HG03571 (cell line): ENCODE results near the gene PSMC5.
A peak's percentile ranks its signal among the peaks of the same experiment; 100 is the strongest.
"Not testable (repeated sequence)": the region's sequence is repeated elsewhere in the genome, so short reads cannot be mapped to it uniquely, and the experiment has no call there.

ENCODE experiments used
- ATAC-seq: cut with Tn5 transposase; IDR thresholded peaks from one replicate; pipeline ENCODE4 v1.9.1; 2021; ENCODE audit not compliant: unreplicated experiment

The PSMC5 gene

DNA sequence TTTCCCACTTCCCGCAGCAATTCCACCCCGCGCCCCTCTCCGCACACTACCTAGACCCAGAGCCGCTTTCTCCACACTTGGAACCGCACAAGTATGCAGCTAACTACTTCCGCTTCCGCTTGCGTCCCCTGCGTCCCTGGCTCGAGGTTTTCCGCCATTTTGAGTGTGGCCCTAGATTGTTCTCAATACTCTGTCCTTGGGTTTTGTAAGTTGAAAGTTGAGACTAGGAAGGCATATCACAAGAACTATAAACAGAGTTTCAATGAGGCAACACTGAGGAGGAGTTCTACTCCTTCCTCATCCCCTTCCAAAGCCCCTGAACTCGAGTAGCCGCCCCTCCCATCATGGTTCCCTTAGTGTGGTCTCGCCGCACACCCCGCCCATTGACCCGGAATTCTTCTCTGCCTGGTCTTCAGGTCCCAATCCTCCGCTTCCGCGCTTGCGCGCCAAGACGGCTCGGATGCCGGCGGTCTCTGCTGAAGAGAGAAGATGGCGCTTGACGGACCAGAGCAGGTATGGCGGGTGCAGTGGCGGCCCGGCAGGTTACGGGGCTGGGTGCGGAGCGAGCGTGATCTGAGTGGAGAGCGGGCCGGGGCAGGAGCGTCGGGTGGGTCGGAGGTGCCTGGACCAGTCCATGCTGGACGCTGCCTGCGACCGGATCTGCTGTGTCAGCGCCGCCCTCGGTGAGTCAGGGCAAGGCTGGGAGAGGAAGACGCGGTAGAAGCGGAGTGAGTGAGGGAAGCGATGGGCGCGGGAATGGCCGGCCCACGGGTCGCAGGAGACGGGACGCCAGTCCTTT lies at the start of gene PSMC5, which contains the start of gene FTSJ3:
Gene PSMC5 (plus strand): TSS at position 430 of the 799 bp plus-strand sequence. CDS start 60 bp downstream, at position 490.
Gene FTSJ3 (minus strand): TSS at position 662 of the 799 bp plus-strand sequence. CDS start 761 bp downstream, outside the sequence.
- ATAC-seq: peak; percentile 82

DNA sequence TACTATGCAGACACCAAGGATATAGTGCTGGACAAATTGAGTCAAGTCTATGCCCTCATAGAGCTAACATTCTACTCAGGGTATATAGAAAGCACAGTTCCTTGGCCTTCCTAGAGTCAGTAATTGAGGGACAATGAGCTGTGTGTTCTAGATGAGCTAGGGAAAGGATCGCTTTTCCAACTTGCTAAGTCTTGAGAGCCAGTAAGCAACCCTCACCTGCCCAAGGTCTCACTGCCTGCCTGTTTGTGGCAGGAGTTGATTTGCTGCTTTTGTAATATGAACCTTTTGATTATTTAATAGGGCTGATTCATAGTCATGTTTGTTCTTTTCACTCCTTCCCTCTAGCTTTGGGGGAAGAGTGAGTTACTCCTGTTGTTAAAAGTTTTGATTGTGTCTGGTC lies 46.7 kb upstream of the PSMC5 start:
- no peak for ATAC-seq

DNA sequence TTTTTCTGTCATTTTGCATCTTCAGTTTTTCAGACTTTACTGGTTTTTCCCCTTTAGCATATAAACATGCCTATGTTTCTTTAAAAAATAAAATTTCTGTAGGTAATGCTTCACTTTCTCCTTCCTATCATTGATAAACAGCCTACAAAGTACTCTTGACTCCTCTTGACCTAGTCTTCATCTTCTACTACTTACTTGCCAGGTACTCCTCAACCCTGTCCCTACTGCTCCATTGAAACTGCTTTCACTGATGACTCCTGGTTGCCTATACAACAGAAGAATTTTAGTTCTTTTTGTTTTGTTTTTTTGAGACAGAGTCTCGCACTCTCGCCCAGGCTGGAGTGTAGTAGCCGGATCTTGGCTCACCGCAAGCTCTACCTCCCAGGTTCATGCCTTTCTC lies 46.3 kb upstream of the PSMC5 start:
- ATAC-seq: no peak

DNA sequence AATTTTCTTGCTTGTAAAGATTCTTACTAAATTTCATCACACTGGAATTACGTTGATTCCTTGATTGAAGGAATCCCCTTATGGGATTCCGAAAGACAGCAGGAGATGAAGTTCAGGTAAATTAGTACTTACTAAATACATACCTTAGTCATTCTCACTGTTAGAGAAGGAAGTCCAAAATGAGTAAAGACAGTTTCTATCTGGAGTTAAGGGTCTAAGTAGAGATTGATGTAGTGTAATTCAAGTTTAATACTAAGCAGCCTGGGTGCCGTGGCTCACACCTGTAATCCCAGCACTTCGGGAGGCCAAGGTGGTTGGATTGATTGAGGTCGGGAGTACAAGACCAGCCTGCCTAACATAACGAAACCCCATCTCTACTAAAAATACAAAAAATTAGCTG lies 43.7 kb upstream of the PSMC5 start:
- ATAC-seq: no peak

DNA sequence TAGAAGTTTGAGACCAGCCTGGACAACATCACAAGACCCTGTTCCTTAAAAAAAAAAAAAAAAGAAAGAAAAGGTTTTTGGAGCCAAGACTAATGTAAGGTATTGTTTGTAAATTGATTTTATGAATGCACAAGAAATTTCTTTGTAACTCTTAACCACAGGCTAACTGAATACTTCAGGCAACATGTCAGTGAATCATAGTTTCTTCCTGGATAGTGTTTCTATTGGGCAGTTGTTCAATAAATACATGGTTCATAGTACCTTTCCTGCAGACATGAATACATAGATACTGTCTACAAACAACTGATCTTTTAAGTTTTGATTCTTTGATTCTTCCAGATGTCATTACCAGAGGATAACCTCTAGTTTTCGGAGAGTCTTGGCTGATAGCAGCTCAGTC lies 41.7 kb upstream of the PSMC5 start:
- ATAC-seq: no peak

DNA sequence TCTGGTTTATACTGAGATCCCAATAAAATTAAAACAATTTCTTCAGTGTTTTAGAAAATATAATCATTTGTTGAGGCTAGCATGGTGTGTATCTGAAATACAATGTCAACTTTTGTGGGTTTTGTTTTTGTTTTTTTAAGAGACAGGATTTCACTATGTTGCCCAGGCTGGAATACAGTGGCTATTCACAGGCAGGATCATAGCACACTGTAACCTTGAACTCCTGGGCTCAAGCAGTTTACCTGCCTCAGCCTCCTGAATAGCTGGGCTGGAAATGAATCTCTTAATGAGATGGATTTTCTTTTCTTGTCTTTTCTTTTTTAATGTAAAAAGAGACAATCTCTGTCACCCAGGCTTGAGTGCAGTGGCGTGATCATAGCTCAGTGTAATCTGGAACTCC lies 41.1 kb upstream of the PSMC5 start:
- no peak for ATAC-seq

DNA sequence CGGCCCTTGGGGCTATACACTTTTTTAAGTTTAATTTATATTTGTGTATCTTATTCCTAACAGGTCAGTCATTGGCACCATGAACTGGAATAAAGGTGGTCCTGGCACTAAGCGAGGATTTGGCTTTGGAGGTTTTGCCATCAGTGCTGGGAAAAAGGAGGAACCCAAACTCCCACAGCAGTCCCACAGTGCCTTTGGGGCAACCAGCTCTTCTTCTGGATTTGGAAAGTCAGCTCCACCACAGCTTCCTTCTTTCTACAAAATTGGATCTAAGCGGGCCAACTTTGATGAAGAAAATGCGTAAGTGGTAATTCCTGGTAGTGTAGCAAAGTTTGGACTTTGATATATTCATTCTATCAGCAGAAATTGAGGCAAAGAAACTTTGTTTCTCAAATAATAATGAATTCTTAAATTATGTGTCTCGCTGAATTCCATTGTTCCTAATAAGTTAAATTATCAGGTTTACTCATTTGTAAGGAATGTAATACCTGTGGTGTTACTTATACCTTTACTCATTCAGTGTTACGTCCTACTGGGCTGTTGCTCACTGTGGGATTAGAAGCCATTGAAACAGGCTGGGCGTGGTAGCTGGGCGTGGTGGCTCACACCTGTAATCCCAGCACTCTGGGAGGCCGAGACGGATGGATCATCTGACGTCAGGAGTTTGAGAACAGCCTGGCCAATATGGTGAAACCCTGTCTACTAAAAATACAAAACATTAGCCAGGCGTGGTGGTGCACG lies 40.1 kb upstream of the PSMC5 start:
- ATAC-seq: no peak

DNA sequence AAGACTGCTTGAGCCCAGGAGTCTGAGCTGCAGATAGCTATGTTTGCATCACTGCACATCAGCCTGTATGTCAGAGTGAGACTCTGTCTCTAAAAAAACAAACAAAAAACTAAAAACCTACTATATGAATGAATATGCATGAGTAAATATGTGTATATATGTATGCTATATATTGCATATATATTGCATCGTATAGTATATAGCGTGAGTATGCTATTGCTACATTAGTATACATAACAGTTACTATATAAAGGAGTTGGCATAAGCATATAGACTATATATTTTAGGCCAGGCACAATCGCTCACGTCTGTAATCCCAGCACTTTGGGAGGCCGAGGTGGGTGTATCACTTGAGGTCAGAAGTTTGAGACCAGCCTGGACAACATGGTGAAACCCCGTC lies 37.2 kb upstream of the PSMC5 start:
- ATAC-seq: no peak

GRCh38 chr17:63792055-63792729 lies 35.0 kb upstream of the PSMC5 start:
- ATAC-seq: no peak

DNA sequence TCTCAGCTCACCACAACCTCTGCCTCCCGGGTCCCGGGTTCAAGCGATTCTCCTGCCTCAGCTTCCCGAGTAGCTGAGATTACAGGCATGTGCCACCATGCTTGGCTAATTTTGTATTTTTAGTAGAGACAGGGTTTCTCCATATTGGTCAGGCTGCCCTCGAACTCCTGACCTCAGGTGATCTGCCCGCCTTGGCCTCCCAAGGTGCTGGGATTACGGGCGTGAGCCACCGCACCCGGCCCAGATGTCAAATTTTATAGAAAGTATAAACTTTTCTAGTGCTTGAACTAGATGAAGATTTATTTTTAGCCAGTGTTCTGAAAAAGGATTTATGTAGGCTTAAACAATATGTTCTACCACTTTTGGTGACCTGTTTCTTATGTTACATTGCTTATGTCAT lies 30.9 kb upstream of the PSMC5 start:
- ATAC-seq: not testable (repeated sequence)

GRCh38 chr17:63798572-63799106 lies 28.6 kb upstream of the PSMC5 start:
- no peak for ATAC-seq

- ATAC-seq: no peak
Measured at GRCh38 chr17:63800783-63801182, 26.4 kb upstream of the PSMC5 start.

DNA sequence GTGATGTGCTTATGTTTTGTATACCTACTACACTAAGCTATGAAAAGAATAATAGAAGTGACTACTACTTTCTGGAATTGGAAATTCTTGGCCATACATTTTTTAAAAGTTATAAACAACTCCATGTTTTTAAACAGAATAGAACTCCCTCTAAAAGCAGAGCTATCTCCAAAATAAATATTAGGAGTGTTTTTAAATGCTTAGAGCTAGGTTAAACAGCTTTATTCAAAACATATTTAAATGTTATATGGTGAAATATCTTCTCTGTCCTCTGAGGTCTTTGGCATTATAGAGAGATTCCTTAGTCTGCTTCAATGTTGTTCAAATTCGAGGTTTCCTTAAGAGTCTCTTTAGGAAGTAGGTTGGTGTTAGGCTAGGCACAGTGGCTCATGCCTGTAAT lies 22.9 kb upstream of the PSMC5 start:
- no peak for ATAC-seq

DNA sequence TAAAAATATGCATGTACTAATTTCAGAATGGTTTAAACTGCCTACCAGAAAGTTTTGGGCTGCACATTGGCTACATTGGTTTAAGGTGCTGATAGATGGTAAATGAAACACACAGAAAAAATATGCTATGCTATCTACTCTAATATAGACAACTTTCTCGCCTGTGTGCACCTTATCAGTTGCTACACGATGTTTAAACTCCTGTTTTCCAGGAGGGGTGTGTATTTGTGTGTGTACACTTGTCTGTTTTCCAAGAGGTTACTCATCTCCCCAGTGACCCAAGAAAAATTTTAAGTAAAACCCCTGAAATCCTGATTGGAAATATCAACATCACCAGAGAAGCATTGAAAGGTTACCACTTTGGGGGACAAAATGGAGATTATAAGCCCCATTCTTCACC lies 21.6 kb upstream of the PSMC5 start:
- no peak for ATAC-seq

DNA sequence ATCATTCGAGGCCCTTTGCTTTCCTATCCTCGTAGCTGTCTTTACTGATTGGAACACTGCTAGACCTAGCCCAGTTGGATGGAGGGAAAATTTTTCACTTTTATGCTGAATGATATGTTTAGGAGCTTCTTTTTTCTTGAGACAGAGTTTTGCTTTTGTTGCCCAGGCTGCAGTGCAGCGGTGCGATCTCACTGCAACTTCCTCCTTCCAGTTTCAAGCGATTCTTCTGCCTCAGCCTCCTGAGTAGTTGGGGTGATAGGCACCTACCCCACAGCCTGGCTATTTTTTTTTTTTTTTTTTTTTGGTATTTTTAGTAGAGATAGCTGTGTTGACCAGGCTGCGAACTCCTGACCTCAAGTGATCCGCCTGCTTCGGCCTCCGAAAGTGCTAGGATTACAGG lies 17.3 kb upstream of the PSMC5 start:
- ATAC-seq: no peak

DNA sequence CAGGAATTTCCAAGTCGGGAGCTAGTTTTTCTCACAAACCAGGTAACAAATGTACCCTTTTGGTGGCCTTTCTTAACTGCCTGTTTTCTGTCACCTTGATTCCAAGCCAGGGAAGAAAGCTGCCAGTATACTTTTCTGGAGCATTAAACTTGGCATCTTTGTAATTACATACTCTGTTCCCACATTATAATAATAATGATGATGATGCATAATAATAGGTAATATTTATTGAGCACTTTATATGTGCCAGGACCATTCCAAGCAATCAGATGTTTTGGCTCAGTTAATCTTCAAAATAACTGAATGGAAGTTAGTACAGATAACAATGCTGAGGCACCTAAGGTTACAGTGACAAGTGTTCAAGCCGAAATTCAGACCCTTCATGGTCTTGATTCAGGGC lies 11.1 kb upstream of the PSMC5 start:
- ATAC-seq: no peak

DNA sequence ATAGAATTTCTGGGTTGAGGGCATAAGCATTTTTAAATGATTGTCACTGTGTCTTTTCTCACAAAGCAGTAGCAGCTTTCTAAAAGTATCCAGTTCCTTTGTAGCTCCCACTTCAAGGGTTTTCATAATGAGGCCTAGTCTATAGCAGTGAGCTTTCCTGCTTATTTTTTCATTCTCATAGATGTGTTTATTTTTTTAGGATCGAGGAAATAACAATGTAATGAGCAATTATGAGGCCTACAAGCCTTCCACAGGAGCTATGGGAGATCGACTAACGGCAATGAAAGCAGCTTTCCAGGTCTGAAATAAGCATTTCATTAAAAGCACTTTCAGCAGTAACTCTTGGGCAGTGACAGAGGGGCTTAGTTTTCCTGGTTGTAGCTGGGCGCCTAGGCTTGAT lies 10.6 kb upstream of the PSMC5 start:
- no peak for ATAC-seq

DNA sequence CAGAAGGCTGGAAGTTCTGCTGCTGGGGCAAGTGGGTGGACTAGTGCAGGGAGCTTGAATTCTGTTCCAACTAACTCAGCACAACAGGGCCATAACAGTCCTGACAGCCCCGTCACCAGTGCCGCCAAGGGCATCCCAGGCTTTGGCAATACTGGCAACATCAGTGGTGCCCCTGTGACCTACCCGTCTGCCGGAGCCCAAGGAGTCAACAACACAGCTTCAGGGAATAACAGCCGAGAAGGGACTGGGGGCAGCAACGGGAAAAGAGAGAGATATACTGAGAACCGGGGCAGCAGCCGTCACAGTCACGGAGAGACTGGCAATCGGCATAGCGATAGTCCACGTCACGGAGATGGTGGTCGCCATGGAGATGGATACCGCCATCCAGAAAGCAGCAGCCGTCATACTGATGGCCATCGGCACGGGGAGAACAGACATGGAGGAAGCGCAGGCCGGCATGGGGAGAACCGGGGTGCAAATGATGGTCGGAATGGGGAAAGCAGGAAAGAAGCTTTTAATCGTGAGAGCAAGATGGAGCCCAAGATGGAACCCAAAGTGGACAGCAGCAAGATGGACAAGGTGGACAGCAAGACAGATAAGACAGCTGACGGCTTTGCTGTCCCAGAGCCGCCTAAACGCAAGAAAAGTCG lies 9.4 kb upstream of the PSMC5 start:
- no peak for ATAC-seq

DNA sequence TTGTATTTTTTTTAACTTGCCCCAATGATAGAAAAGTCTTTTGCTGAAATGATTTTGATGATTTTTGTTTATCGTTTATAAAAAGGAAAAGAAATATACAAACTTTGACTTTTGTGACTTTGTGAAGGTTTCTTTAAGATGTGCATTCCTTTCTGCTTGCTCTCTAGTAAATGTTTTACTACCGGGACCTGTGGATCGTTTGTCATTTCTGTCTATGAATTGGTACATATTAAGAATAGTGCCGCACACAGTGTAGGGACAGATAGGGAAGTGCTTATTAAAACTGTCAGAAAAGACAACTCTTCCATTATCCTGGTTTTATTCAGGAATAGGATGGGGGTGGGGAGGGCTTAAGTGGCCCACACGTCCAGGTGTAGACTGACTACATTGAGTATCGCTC lies 8.1 kb upstream of the PSMC5 start:
- no peak for ATAC-seq

DNA sequence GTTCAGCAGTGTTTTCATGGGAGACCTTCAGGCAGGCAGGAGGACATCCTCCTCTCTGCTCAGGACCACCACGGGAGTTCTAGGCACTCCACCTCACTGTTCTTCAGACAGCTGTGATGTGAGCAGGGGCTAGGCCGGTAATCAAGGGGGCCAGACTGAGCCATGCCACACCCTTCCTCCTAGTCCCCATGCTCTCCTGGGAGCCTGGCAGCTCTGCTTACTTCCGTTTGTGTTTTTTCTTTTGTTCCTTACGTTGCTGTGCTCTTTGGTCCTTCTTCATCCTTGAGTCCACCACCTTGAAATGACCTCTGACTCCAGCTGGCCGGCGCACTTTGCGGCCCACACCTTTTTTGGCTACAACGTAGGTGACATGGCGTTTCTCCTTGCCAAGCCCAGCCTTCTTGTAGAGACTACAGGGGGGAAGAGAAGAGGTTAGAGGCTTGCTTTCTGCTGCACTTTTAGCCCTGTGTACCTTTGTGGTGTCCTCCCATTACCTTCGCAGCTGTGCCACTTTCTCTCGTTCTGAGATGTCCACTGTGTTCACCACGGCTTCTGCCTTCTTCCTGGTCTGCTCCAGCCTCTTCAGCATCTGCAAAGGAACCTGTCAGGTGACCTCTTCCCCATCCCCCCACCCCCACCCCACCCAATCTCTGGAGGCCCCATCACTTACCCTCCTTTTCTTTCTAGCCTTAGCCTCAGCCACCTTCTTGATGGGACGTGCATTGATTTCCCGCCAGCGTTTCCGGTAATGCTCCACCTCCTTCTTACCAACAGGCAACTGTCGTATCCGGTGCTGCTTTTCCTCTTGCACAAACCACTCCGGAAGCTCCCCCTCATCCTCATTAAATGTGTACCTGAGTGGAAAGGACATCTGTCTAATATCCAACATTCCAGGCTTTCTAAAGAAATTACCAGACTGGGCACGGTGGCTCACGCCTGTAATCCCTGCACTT lies 7.4 kb upstream of the PSMC5 start:
- no peak for ATAC-seq
